SU-DHL-6 (cell line): ENCODE data around the gene FOCAD.

Experiments used
- CTCF ChIP-seq: fragments of 200-600 bp; sonication (generic); IDR thresholded peaks from one replicate; pipeline ENCODE4 v1.5.1; 2017; ENCODE audit warnings: antibody characterized with exemption, mild to moderate bottlenecking, low read length, moderate library complexity; ENCODE audit not compliant: insufficient read depth, poor library complexity, severe bottlenecking
- EZH2phosphoT487 ChIP-seq: fragments of 200-600 bp; sonication (generic), shearing (Covaris generic); conservative IDR thresholded peaks from 2 replicates; pipeline ENCODE4 v1.6.1; 2018; ENCODE audit warnings: mild to moderate bottlenecking, antibody characterized with exemption, low read length, moderate library complexity, mixed read lengths

- TF ChIP-seq CTCF (no peak), EZH2phosphoT487 (no peak)
Measured at GRCh38 chr9:20664501-20664900, 19.6 kb upstream of the FOCAD start.
